Naive thymus-derived CD4-positive, alpha-beta T cell (primary cell): Measurements from ENCODE around the gene CACNA1G. TPM values are rescaled to one million over a fixed set of nuclear protein-coding genes. Genes with fewer than 3 reads are reported as not detected.

Source experiments
- ATAC-seq: fragments of 150-1000 bp; cut with Tn5 transposase; 2 replicates; pipeline ENCODE4 v1.10.0; 2021; ENCODE audit warnings: mild to moderate bottlenecking, moderate library complexity
- CTCF ChIA-PET: fragments of 350-600 bp; sonication (Branson Sonifier 250); formaldehyde crosslinking; loops from one replicate; lab custom pipeline; 2021; ENCODE audit warnings: antibody characterized with exemption; lab: Charles Lee
- POLR2A ChIA-PET: fragments of 350-600 bp; sonication (Branson Sonifier 250); formaldehyde crosslinking; loops from one replicate; lab custom pipeline; 2021; ENCODE audit warnings: antibody characterized with exemption, inconsistent platforms; lab: Charles Lee
- DNase-seq, 9 donors: peaks; one replicate each; pipeline versions ENCODE4 v3.0.0 to v3.0.0-alpha.2; 2020 to 2022; ENCODE audit warnings: mixed read lengths in 1 of 9
- H3K27ac ChIP-seq: one replicate; pipeline ENCODE4 v1.7.0; 2013; ENCODE audit warnings: mild to moderate bottlenecking, low read depth, low read length, moderate library complexity
- H3K27me3 ChIP-seq, 2 donors: one replicate each; pipeline ENCODE4 v1.7.0; 2013; ENCODE audit warnings: low read length in 2 of 2, mild to moderate bottlenecking in 2 of 2, moderate library complexity in 2 of 2; ENCODE audit not compliant: control insufficient read depth in 2 of 2, insufficient read depth in 2 of 2
- H3K36me3 ChIP-seq, 3 experiments: 1 replicate in 2 of 3; 2 replicates in 1 of 3; pipeline ENCODE4 v1.7.0; 2013; ENCODE audit warnings: low read length in 3 of 3, mild to moderate bottlenecking in 3 of 3, moderate library complexity in 1 of 3; ENCODE audit not compliant: insufficient read depth in 3 of 3, control insufficient read depth in 2 of 3
- H3K4me1 ChIP-seq, 2 donors: one replicate each; pipeline ENCODE4 v1.7.0; 2013; ENCODE audit warnings: low read length in 2 of 2, mild to moderate bottlenecking in 2 of 2, moderate library complexity in 1 of 2; ENCODE audit not compliant: control insufficient read depth in 2 of 2, insufficient read depth in 2 of 2
- H3K4me3 ChIP-seq: 2 replicates; pipeline ENCODE4 v1.7.0; 2013; ENCODE audit warnings: mild to moderate bottlenecking, low read length
- H3K9me3 ChIP-seq, 3 experiments: 1 replicate in 2 of 3; 2 replicates in 1 of 3; pipeline ENCODE4 v1.7.0; 2013; ENCODE audit warnings: low read length in 3 of 3; ENCODE audit not compliant: control insufficient read depth in 2 of 3
- H3K27ac Mint-ChIP-seq, 9 donors: one replicate each; pipeline ENCODE4 v1.8.0; 2020 to 2022; ENCODE audit warnings: mixed read lengths in 9 of 9, mild to moderate bottlenecking in 8 of 9, moderate library complexity in 5 of 9, inconsistent platforms in 2 of 9
- H3K27me3 Mint-ChIP-seq, 5 donors: one replicate each; pipeline ENCODE4 v1.8.0; 2021 to 2022; ENCODE audit warnings: mixed read lengths in 5 of 5, mild to moderate bottlenecking in 1 of 5
- H3K36me3 Mint-ChIP-seq, 5 donors: one replicate each; pipeline ENCODE4 v1.8.0; 2020 to 2022; ENCODE audit warnings: mixed read lengths in 5 of 5, mild to moderate bottlenecking in 3 of 5, inconsistent platforms in 1 of 5
- H3K4me1 Mint-ChIP-seq, 7 donors: one replicate each; pipeline ENCODE4 v1.8.0; 2020 to 2022; ENCODE audit warnings: mixed read lengths in 7 of 7, mild to moderate bottlenecking in 3 of 7, inconsistent platforms in 1 of 7
- H3K4me3 Mint-ChIP-seq, 10 donors: one replicate each; pipeline ENCODE4 v1.8.0; 2020 to 2022; ENCODE audit warnings: mild to moderate bottlenecking in 10 of 10, mixed read lengths in 10 of 10, moderate library complexity in 6 of 10, inconsistent platforms in 2 of 10
- H3K9me3 Mint-ChIP-seq, 11 donors: one replicate each; pipeline ENCODE4 v1.8.0; 2020 to 2022; ENCODE audit warnings: mixed read lengths in 11 of 11, mild to moderate bottlenecking in 4 of 11, inconsistent platforms in 1 of 11, moderate library complexity in 1 of 11
- intact Hi-C, 2 donors: fragments of 100-400 bp; cut with micrococcal nuclease; formaldehyde crosslinking; loops; one replicate each; pipeline ENCODE4 v1.15.1; 2023
- polyA plus RNA-seq, 2 donors: library from polyadenylated mRNA; unstranded; fragments of 300-500 nt; fragmentation: Illumina TruSeq; gene quantifications; one replicate each; pipeline ENCODE4 v1.2.3, GENCODE V29; 2021
- total RNA-seq, 6 experiments: library from RNA in 5 of 6; stranded (reverse) in 5 of 6; gene quantifications; 1 replicate in 5 of 6; 2 replicates in 1 of 6; pipeline ENCODE4 v1.2.3 and lab custom pipeline; 2021 to 2026

Gene CACNA1G
- total and polyA plus RNA-seq, 7 experiments from 2014 or later: not detected

DNA sequence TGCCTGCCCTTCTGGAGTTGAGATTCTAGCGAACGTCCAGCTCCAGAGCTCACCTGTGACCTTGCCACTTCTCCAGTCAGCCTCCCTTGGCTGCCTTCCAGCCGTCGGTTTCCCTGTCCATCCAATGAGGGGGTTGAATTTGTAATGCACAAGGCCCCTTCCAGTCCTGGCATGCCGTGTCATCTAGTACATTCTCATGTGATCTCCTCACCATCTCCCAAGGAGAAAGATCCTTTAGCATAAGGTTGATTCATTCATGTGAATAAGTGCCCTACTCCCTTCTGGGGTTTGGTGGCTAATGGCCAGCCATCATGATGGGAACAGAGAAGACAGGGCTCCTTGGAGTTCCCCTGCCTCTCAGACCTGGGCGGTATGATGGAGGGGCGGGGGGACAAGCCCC, 55.3 kb downstream of the CACNA1G start:
- no peaks in the 10 kb centered on the region for H3K9me3 Mint-ChIP-seq
- ChIA-PET CTCF (no interaction called here), POLR2A (interaction anchor here (0.6 kb wide), 1 partner anchor 484 kb away, joined by 3 read pairs; no protein-coding TSS in a partner anchor)
- DNase-seq (no peak), ATAC-seq (no peak)
- H3K4me1 ChIP-seq: no peaks in the 10 kb centered on the region
- no peaks in the 10 kb centered on the region for H3K36me3 Mint-ChIP-seq
- H3K4me3 ChIP-seq: no peak overlapping the region
- no peak overlapping the region for H3K27ac ChIP-seq
- no peak overlapping the region for H3K27ac Mint-ChIP-seq
- H3K27me3 ChIP-seq: peaks cover 0 to 2% of the 10 kb centered on the region in 2 donors
- H3K4me3 Mint-ChIP-seq: no peak overlapping the region
- H3K4me1 Mint-ChIP-seq: peaks cover 5 to 16% (median 6%) of the 10 kb centered on the region in 7 donors
- H3K36me3 ChIP-seq: no peaks in the 10 kb centered on the region
- peaks cover 4 to 10% (median 6%) of the 10 kb centered on the region in 5 donors for H3K27me3 Mint-ChIP-seq
- H3K9me3 ChIP-seq: no peaks in the 10 kb centered on the region
- intact Hi-C loops: no loop called here

DNA sequence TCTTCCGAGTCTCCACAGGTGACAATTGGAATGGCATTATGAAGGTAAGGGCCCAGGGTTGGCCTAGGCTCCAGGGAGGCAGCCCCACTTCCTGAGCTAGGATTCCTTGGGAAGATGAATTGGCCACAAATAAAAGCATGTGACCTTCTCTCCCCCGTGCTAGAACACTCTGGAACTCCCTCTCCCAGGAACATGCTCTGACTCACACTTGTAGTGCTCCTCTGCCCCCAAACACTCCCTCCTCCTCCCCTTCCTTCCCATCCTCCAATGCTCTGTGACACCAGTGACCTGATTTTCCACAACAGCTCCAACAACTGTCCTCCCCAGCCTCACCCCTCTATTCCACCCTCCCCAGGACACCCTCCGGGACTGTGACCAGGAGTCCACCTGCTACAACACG, 57.8 kb downstream of the CACNA1G start:
- peaks cover 4 to 15% (median 9%) of the 10 kb centered on the region in 5 donors for H3K27me3 Mint-ChIP-seq
- H3K4me3 Mint-ChIP-seq: no peak overlapping the region
- H3K36me3 Mint-ChIP-seq: no peaks in the 10 kb centered on the region
- Histone ChIP-seq H3K27ac (no peak overlapping the region), H3K4me1 (no peaks in the 10 kb centered on the region), H3K9me3 (no peaks in the 10 kb centered on the region), H3K4me3 (no peak overlapping the region), H3K27me3 (peaks cover 0 to 2% of the 10 kb centered on the region in 2 donors), H3K36me3 (no peaks in the 10 kb centered on the region)
- DNase-seq (no peak), ATAC-seq (no peak)
- intact Hi-C loops: no loop called here
- H3K27ac Mint-ChIP-seq: no peak overlapping the region
- POLR2A ChIA-PET: no interaction called here
- no peaks in the 10 kb centered on the region for H3K9me3 Mint-ChIP-seq
- CTCF ChIA-PET: no interaction called here
- peaks cover 6 to 17% (median 7%) of the 10 kb centered on the region in 7 donors for H3K4me1 Mint-ChIP-seq

DNA sequence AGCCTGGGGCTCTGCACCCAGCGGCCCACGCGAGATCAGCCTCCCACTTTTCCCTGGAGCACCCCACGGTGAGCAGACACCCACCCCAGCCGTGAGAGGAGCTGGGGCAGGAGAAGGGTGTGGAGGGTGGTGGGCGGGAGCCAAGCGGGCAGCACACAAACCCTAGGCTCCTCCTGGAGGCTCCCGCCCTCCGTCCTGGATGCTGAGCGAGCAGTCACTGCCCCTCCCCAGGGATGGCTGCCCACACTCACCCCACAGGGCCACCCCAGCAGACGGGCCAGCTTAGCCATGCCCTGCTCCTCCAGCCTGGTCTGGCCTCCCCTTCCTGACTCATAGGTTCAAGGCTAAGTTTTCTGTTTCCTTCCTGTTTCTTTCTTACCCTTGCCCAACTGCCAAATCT, 58.4 kb downstream of the CACNA1G start:
- Histone ChIP-seq H3K27me3 (peaks cover 0 to 2% of the 10 kb centered on the region in 2 donors), H3K36me3 (no peaks in the 10 kb centered on the region), H3K4me1 (no peaks in the 10 kb centered on the region), H3K27ac (no peak overlapping the region), H3K4me3 (no peak overlapping the region), H3K9me3 (no peaks in the 10 kb centered on the region)
- intact Hi-C loops: no loop called here
- H3K27me3 Mint-ChIP-seq: peaks cover 4 to 15% (median 9%) of the 10 kb centered on the region in 5 donors
- H3K36me3 Mint-ChIP-seq: no peaks in the 10 kb centered on the region
- no peaks in the 10 kb centered on the region for H3K9me3 Mint-ChIP-seq
- DNase-seq (no peak), ATAC-seq (peak; percentile 67)
- peaks cover 6 to 15% (median 6%) of the 10 kb centered on the region in 7 donors for H3K4me1 Mint-ChIP-seq
- H3K27ac Mint-ChIP-seq: no peak overlapping the region
- H3K4me3 Mint-ChIP-seq: no peak overlapping the region
- ChIA-PET CTCF (no interaction called here), POLR2A (no interaction called here)

DNA sequence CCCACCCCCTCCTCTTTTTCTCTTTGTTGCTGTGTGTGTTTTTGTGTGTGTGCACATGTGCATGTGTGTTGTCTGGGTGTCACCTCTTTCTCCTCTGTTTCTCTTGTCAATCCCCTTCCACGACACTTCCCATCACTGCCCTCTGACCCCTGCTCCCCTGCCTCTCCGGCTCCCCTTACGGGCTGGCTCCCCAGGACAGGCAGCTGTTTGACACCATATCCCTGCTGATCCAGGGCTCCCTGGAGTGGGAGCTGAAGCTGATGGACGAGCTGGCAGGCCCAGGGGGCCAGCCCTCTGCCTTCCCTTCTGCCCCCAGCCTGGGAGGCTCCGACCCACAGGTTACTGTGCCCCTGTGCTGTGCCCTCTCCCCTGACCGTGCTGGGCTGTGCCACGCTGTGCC, 59.0 kb downstream of the CACNA1G start:
- Mint-ChIP-seq H3K9me3 (no peaks in the 10 kb centered on the region), H3K27me3 (peaks cover 0 to 15% (median 4%) of the 10 kb centered on the region in 5 donors), H3K4me1 (peaks cover under 1 to 10% (median 3%) of the 10 kb centered on the region in 7 donors), H3K27ac (no peak overlapping the region), H3K36me3 (no peaks in the 10 kb centered on the region), H3K4me3 (no peak overlapping the region)
- ChIA-PET POLR2A (no interaction called here), CTCF (no interaction called here)
- no peak overlapping the region for H3K27ac ChIP-seq
- DNase-seq (no peak), ATAC-seq (no peak)
- no peaks in the 10 kb centered on the region for H3K4me1 ChIP-seq
- H3K9me3 ChIP-seq: no peaks in the 10 kb centered on the region
- no peak overlapping the region for H3K4me3 ChIP-seq
- intact Hi-C loops: no loop called here
- peaks cover 0 to 2% of the 10 kb centered on the region in 2 donors for H3K27me3 ChIP-seq
- no peaks in the 10 kb centered on the region for H3K36me3 ChIP-seq

DNA sequence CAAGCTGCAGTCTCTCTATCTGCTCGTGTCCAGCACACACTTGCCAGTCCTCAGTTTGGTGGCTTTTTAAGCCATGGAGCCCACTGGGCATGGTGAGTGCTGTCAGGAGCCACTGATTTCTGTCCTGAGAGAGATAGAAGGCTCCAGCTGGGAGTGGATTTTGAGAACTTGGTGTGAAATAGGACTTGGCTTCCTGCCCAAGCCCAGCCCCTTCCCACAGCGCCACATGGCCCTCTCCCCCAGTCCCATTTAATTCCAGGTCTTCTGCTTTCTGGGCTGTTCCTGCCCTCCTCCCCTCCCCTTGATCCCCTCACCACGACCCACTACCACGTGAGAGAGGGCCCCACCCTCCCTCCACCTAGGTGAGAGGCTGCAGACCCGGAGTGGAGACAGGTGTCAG, 59.7 kb downstream of the CACNA1G start:
- H3K4me3 Mint-ChIP-seq: no peak overlapping the region
- no peaks in the 10 kb centered on the region for H3K4me1 ChIP-seq
- POLR2A ChIA-PET: no interaction called here
- CTCF ChIA-PET: no interaction called here
- H3K36me3 ChIP-seq: no peaks in the 10 kb centered on the region
- intact Hi-C loops: no loop called here
- H3K36me3 Mint-ChIP-seq: no peaks in the 10 kb centered on the region
- ATAC-seq (no peak), DNase-seq (no peak)
- H3K27ac ChIP-seq: no peak overlapping the region
- peaks cover 0 to 16% (median 4%) of the 10 kb centered on the region in 5 donors for H3K27me3 Mint-ChIP-seq
- H3K4me1 Mint-ChIP-seq: peaks cover 0 to 10% (median 3%) of the 10 kb centered on the region in 7 donors
- H3K9me3 Mint-ChIP-seq: no peaks in the 10 kb centered on the region
- peaks cover 0 to 2% of the 10 kb centered on the region in 2 donors for H3K27me3 ChIP-seq
- H3K9me3 ChIP-seq: no peaks in the 10 kb centered on the region
- no peak overlapping the region for H3K4me3 ChIP-seq
- no peak overlapping the region for H3K27ac Mint-ChIP-seq

DNA sequence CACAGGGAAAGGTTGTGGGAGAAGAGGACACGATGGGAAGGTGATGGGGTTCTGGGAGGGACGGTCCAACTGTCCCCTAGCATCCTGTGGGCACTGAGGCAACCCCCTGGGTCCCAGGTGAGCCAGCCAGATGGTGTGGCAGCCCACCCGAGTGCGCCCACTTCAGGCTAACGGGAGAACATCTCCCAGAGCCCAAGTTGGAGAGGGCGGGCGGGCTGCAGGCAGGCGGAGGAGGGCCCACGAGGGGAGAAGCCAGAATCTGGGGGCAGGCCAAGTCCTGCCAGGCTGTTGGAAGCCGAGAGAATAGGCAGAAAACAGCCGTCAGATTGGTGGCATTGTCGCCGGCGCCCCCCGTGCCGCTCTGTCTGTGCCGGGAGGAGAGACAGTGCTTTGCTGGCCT, 60.3 kb downstream of the CACNA1G start:
- intact Hi-C loops: no loop called here
- Mint-ChIP-seq H3K9me3 (no peaks in the 10 kb centered on the region), H3K4me1 (peaks cover 0 to 10% (median 3%) of the 10 kb centered on the region in 7 donors), H3K36me3 (no peaks in the 10 kb centered on the region), H3K4me3 (no peak overlapping the region), H3K27ac (no peak overlapping the region), H3K27me3 (peaks cover 0 to 22% (median 8%) of the 10 kb centered on the region in 5 donors)
- Histone ChIP-seq H3K27me3 (peaks cover 0 to 2% of the 10 kb centered on the region in 2 donors), H3K36me3 (no peaks in the 10 kb centered on the region), H3K4me3 (no peak overlapping the region), H3K4me1 (no peaks in the 10 kb centered on the region), H3K9me3 (no peaks in the 10 kb centered on the region), H3K27ac (no peak overlapping the region)
- CTCF ChIA-PET: no interaction called here
- no peak for ATAC-seq
- DNase-seq: no peak
- POLR2A ChIA-PET: no interaction called here

DNA sequence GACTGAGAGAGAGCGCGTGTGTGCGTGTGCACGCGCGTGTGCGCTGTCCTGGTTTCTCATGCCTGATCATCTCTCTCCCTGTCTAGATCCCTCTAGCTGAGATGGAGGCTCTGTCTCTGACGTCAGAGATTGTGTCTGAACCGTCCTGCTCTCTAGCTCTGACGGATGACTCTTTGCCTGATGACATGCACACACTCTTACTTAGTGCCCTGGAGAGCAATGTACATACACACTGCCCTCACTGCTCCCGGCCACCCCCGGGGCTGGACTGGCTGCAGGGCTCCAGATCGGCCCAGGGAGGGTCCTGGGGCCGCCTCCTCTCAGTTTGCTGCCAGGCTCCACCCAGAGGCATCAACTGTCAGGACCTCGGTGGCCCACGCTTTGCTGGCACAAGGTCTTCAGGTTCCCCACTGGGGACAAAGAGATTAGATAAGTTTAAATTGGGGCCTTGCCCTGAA, 61.1 kb downstream of the CACNA1G start:
- Histone ChIP-seq H3K9me3 (no peaks in the 10 kb centered on the region), H3K27me3 (no peaks in the 10 kb centered on the region), H3K4me3 (no peak overlapping the region), H3K27ac (no peak overlapping the region), H3K4me1 (no peaks in the 10 kb centered on the region), H3K36me3 (no peaks in the 10 kb centered on the region)
- no peaks in the 10 kb centered on the region for H3K36me3 Mint-ChIP-seq
- CTCF ChIA-PET: no interaction called here
- H3K4me1 Mint-ChIP-seq: peaks cover 0 to 10% (median 3%) of the 10 kb centered on the region in 7 donors
- H3K27me3 Mint-ChIP-seq: peaks cover under 1 to 24% (median 9%) of the 10 kb centered on the region in 5 donors
- intact Hi-C loops: no loop called here
- H3K9me3 Mint-ChIP-seq: no peaks in the 10 kb centered on the region
- POLR2A ChIA-PET: no interaction called here
- DNase-seq: no peak
- peak; percentile 55 for ATAC-seq
- H3K4me3 Mint-ChIP-seq: no peak overlapping the region
- H3K27ac Mint-ChIP-seq: no peak overlapping the region
